HAP-1 (cell line): ENCODE results near the gene MIS18A.
"Not testable (repeated sequence)": the region's sequence is repeated elsewhere in the genome, so short reads cannot be mapped to it uniquely, and the experiment has no call there.

Experiments
- DNase-seq, 2 experiments: peaks; one replicate each; pipeline ENCODE4 v3.0.0-alpha.2; 2016 to 2020; ENCODE audit warnings: low spot score in 2 of 2
- H3K27me3 ChIP-seq: fragments of 250-450 bp; sonication (Bioruptor Pico); 2 replicates; pipeline ENCODE4 v1.5.1; 2020; ENCODE audit warnings: low read depth, mild to moderate bottlenecking, moderate library complexity
- H3K36me3 ChIP-seq: fragments of 250-450 bp; sonication (Bioruptor Pico); replicated peaks from 2 replicates; pipeline ENCODE4 v1.5.1; 2020; ENCODE audit warnings: mild to moderate bottlenecking
- H3K4me1 ChIP-seq: fragments of 250-450 bp; sonication (Bioruptor Pico); 2 replicates; pipeline ENCODE4 v1.5.1; 2020; ENCODE audit warnings: mild to moderate bottlenecking
- H3K4me3 ChIP-seq: fragments of 250-450 bp; sonication (Bioruptor Pico); 2 replicates; pipeline ENCODE4 v1.5.1; 2020; ENCODE audit warnings: mild to moderate bottlenecking, moderate library complexity
- H3K9me3 ChIP-seq: fragments of 250-450 bp; sonication (Bioruptor Pico); 2 replicates; pipeline ENCODE4 v1.5.1; 2020; ENCODE audit warnings: mild to moderate bottlenecking, moderate library complexity
- in situ Hi-C: fragments of 300-500 bp; cut with MboI; formaldehyde crosslinking; loops from 3 replicates; pipeline ENCODE4 v1.14.3; 2020; ENCODE audit warnings: low sequenced_read_pairs, inconsistent platforms, mixed read lengths

Gene MIS18A

DNA sequence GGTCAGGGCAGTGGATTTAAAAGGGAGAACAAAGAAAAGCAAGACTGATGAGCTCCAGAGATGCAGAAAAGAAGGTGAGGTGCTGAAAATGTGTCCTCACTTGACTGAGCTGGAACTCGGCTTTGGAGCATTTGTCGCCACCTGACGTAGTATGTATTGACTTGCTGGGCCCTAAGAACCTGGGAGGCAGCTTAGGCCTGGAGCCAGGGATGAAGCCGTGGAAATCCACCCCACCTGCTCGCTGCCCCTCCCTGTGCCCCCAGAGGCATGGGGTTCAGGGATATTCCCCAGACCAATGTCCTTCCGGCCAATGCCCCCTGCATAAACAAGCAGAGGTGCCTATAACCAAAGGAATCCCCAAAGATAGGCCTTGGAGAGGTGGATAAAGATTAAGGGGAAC, 34.1 kb upstream of the MIS18A start:
- DNase-seq, result peak in 1 of 2 experiments; percentile 4
- Histone ChIP-seq H3K4me1 (no peaks in the 10 kb centered on the region), H3K4me3 (no peak overlapping the region), H3K36me3 (peaks cover 51% of the 10 kb centered on the region), H3K9me3 (no peaks in the 10 kb centered on the region), H3K27me3 (no peaks in the 10 kb centered on the region)
- in situ Hi-C loops, result no loop called here

- no peak overlapping the region for H3K4me3 ChIP-seq
- H3K9me3 ChIP-seq, result no peaks in the 10 kb centered on the region
- no peak for DNase-seq
- no peaks in the 10 kb centered on the region for H3K4me1 ChIP-seq
- no peaks in the 10 kb centered on the region for H3K27me3 ChIP-seq
- peaks cover 45% of the 10 kb centered on the region for H3K36me3 ChIP-seq
- in situ Hi-C loops, result no loop called here
These were observed 33.5 kb upstream of the MIS18A start for GRCh38 chr21:32312326-32312725.

DNA sequence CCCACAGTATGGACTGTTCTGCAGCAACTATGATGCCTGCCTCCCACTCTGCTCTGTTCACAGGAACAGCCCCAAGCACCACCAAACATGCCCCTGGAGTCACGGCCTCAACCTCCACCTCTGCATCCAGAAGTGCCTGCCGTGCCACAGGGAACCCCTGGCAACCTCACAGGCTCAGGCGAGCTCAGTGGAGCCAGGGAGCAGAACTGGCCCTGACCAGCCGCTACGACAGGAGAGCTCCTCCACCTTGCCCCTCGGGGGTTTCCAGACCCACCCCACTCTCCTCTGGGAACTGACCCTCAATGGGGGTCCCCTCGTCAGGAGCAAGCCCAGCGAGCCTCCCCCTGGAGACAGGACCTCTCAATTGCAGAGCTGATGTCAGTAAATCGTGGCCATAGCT, 32.8 kb upstream of the MIS18A start:
- Histone ChIP-seq H3K27me3 (no peaks in the 10 kb centered on the region), H3K9me3 (no peaks in the 10 kb centered on the region), H3K4me1 (no peaks in the 10 kb centered on the region), H3K4me3 (no peak overlapping the region), H3K36me3 (peaks cover 38% of the 10 kb centered on the region)
- no peak for DNase-seq
- in situ Hi-C loops, result no loop called here

DNA sequence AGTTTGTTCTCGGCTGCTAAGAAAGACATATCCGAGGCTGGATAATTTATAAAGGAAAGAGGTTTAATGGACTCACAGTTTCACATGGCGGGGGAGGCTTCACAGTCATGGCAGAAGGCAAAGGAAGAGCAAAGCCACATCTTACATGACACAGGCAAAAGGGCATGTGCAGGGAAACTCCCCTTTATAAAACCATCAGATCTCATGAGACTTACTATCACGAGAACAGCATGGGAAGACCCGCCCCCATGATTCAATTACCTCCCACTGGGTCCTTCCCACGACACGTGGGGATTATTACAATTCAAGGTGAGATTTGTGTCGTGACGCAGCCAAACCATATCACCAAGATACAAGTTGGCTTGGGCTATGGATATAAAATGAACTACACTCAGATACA, 32.1 kb upstream of the MIS18A start:
- H3K27me3 ChIP-seq, H3K9me3 ChIP-seq, H3K4me1 ChIP-seq, in situ Hi-C loops, DNase-seq, H3K4me3 ChIP-seq: not testable (repeated sequence)
- H3K36me3 ChIP-seq, result peaks cover 31% of the 10 kb centered on the region

DNA sequence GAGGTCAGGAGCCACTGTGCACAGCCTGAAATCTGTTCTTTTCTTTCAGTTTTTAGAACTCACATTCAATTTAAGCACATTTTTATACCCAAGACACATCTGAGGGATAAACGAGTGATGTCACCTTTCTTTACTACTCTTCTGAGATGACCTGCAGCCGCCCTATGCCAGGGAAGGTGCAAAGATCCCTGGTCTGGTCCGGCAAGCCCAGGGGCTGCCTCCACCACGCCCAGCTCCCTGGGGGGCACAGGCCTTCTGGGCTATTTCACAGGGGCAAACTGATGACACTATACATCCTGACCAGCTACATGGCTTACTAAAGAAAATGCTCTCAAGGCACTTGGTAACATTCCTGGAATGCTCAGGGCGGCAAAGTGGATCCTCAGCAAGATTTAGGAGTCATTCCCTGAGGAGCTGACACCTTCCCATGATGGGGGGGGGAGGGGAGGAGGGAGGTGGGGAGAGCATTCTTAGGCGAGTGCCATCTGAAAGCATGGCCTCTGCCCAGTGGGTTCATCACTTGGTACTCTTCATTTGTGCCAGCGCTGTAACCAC, 31.1 kb upstream of the MIS18A start:
- Histone ChIP-seq H3K9me3 (no peaks in the 10 kb centered on the region), H3K36me3 (peaks cover 28% of the 10 kb centered on the region), H3K27me3 (no peaks in the 10 kb centered on the region), H3K4me3 (no peak overlapping the region), H3K4me1 (no peaks in the 10 kb centered on the region)
- in situ Hi-C loops, result no loop called here
- no peak for DNase-seq

- no peak for DNase-seq
- peaks cover 21% of the 10 kb centered on the region for H3K36me3 ChIP-seq
- H3K4me3 ChIP-seq, result no peak overlapping the region
- in situ Hi-C loops, result no loop called here
- H3K9me3 ChIP-seq, result no peaks in the 10 kb centered on the region
- H3K27me3 ChIP-seq, result no peaks in the 10 kb centered on the region
- no peaks in the 10 kb centered on the region for H3K4me1 ChIP-seq
These were observed 29.8 kb upstream of the MIS18A start for GRCh38 chr21:32308696-32309095.

GRCh38 chr21:32307706-32308105, 28.9 kb upstream of the MIS18A start:
- no peaks in the 10 kb centered on the region for H3K9me3 ChIP-seq
- peaks cover 17% of the 10 kb centered on the region for H3K36me3 ChIP-seq
- DNase-seq, result no peak
- no peak overlapping the region for H3K4me3 ChIP-seq
- no peaks in the 10 kb centered on the region for H3K4me1 ChIP-seq
- in situ Hi-C loops, result no loop called here
- no peaks in the 10 kb centered on the region for H3K27me3 ChIP-seq

DNA sequence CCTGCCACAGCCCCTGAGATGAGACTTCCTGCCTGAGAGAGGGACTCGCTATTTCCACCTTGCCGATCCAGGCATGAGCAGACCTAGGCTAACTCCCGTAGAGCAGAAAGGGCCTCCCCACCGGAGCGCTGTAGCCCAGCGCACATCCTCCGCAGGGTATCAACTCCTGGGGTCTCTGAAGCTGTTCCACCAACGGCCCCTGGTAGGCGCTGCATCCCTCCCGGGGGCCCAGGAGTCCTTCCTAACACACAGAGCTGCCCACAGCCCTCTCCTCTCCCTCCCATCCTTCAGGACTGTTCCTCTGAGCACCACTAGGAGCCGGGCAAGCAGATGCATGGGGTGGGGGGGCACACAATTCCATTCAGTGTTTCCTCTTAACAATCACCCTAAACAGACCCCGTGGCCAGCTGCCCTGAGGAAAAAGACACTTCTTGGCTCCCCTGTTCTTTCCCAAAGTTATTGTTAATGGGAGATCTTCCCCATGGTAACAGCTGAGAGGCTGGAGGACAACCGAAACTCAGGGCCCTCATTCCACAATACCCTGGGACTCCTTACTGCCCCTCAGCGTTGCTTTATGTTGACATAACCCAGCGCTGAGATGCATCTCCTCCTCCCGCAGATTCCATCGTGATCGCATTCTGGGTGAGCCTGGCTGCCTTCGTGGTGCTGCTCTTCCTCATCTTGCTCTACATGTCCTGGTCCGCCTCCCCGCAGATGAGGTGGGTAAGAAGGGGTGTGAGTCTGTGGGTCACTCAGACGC, 27.4 kb upstream of the MIS18A start:
- Histone ChIP-seq H3K4me1 (no peaks in the 10 kb centered on the region), H3K9me3 (no peaks in the 10 kb centered on the region), H3K27me3 (no peaks in the 10 kb centered on the region), H3K4me3 (no peak overlapping the region), H3K36me3 (peaks cover 9% of the 10 kb centered on the region)
- in situ Hi-C loops, result no loop called here
- peak in 1 of 2 experiments; percentile 25 for DNase-seq

DNA sequence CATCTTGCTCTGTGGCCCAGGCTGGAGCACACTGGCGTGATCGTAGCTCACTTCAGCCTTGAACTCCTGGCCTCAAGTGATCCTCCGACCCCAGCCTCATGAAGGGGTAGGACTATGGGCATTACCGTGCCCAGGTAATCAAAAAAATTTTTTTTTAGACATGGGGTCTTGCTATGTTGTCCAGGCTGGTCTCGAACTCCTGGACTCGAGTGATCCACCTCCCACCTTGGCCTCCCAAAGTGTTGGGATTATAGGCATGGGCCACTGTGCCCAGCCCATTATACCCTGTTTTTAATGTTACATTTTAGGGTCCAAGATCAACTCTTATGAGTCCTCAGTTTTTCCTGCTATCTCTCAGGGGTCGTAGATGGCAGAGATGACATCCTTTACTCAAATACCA, 26.1 kb upstream of the MIS18A start:
- H3K36me3 ChIP-seq, result peaks cover 10% of the 10 kb centered on the region

DNA sequence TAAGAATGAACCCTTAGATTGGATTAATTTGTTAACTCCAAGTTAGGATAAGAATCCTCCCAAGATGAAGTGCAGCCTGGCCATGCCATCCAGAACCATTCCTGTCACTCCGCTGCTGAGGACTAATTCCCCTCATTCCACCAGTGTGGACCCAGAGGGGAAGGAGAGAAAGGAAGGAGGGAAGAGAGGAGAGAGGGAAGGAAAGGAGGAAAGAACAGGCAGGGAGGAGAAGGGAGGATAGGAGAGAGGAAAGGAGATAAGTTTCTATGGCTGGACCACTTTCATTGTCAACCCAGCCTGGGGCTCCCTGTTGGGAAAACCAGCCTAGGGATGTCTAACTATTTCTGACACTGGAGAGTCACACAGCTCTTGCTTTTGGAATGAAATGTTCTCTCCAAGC, 24.5 kb upstream of the MIS18A start:
- Histone ChIP-seq H3K27me3 (no peaks in the 10 kb centered on the region), H3K9me3 (no peaks in the 10 kb centered on the region), H3K36me3 (peaks cover 6% of the 10 kb centered on the region), H3K4me3 (no peak overlapping the region), H3K4me1 (no peaks in the 10 kb centered on the region)
- no peak for DNase-seq
- in situ Hi-C loops, result no loop called here

More for the DNA sequence above, 26.1 kb upstream of the MIS18A start:
- Histone ChIP-seq H3K27me3 (no peaks in the 10 kb centered on the region), H3K9me3 (no peaks in the 10 kb centered on the region), H3K4me1 (no peaks in the 10 kb centered on the region), H3K4me3 (no peak overlapping the region)
- DNase-seq, result no peak
- in situ Hi-C loops, result no loop called here

DNA sequence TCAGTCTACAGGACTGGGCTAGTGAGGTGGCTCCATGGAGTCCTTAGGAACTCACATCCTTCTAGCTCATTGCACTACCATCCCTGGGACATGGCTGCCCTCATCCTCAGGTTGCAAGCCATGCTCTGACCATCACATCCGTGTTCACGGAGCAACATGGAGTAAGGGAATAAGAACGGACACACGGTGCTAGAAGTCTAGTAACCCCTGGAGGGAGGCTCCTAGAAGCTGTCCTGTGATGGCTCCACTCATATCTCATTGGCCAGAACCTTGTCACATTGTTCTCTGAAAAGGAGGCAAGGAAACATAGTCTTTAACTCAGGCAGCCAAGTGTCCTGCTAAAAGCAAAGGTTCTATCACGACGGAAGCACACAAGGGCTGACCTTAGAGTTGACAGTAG, 23.7 kb upstream of the MIS18A start:
- peaks cover 5% of the 10 kb centered on the region; the same call in 1 of the 2 replicates for H3K36me3 ChIP-seq
- H3K27me3 ChIP-seq, result no peaks in the 10 kb centered on the region
- no peaks in the 10 kb centered on the region for H3K4me1 ChIP-seq
- no peaks in the 10 kb centered on the region for H3K9me3 ChIP-seq
- no peak for DNase-seq
- no peak overlapping the region for H3K4me3 ChIP-seq
- in situ Hi-C loops, result no loop called here

DNA sequence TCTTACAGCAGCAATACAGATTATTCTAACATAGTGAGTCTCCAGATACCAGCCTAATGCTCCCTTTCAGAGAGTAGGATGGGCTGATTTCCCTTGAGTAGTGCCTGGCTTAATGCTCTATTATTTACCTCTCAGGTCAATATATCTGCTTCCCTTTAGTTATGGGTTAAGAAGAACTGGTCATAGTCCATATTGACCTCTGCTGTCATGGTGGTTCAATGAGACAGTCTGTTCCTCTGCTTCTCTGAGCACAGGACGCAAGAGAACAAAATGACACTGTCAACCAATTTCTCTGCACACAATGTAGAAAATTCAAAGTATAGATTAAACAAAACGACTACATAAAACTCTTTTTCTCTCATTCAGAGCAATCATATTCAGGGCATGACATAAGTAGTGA, 22.7 kb upstream of the MIS18A start:
- Histone ChIP-seq H3K27me3 (no peaks in the 10 kb centered on the region), H3K9me3 (no peaks in the 10 kb centered on the region), H3K4me1 (peaks cover 4% of the 10 kb centered on the region; the same call in 1 of the 2 replicates), H3K4me3 (no peak overlapping the region), H3K36me3 (peaks cover 5% of the 10 kb centered on the region; the same call in 1 of the 2 replicates)
- DNase-seq, result no peak
- in situ Hi-C loops, result no loop called here

GRCh38 chr21:32300117-32300681, 21.4 kb upstream of the MIS18A start:
- peaks cover 5% of the 10 kb centered on the region; the same call in 1 of the 2 replicates for H3K36me3 ChIP-seq
- H3K9me3 ChIP-seq, result no peaks in the 10 kb centered on the region
- H3K4me1 ChIP-seq, result peaks cover 4% of the 10 kb centered on the region; the same call in 1 of the 2 replicates
- H3K27me3 ChIP-seq, result no peaks in the 10 kb centered on the region
- in situ Hi-C loops, result no loop called here
- no peak overlapping the region for H3K4me3 ChIP-seq
- no peak for DNase-seq

DNA sequence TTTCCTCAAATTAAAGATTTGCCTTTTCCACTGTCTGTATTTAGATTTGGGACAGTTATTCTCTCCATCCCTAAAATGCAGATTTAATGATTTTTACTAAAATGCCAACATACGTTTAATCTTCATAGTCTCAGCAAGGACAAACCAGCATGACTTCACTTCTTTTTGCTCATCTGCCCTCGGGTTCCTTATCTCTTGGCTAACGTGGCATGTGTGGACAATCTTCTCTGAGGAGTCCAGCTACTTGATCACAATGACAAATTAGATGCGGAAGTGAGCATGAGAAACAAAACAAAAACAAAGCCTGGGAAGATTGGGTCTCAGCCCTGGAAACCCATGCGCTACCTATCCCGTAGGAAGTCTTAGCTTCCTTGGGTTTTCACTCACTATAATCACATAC, 20.8 kb upstream of the MIS18A start:
- DNase-seq, result no peak
- H3K4me1 ChIP-seq, result peaks cover 4% of the 10 kb centered on the region; the same call in 1 of the 2 replicates
- H3K9me3 ChIP-seq, result no peaks in the 10 kb centered on the region
- peaks cover 5% of the 10 kb centered on the region; the same call in 1 of the 2 replicates for H3K36me3 ChIP-seq
- in situ Hi-C loops, result no loop called here
- H3K4me3 ChIP-seq, result no peak overlapping the region
- no peaks in the 10 kb centered on the region for H3K27me3 ChIP-seq
